RWPE2 (cell line): Measurements from ENCODE around the gene DENND1A.

ENCODE experiments used
- ATAC-seq: fragments of 200-7000 bp; cut with Tn5 transposase; 3 replicates; pipeline ENCODE4 v1.9.1; 2021; ENCODE audit warnings: low read depth
- DNase-seq: peaks from one replicate; pipeline ENCODE4 v3.0.0-alpha.2; 2020; ENCODE audit warnings: low spot score
- H3K27ac ChIP-seq: fragments of 450-650 bp; 2 replicates; pipeline ENCODE4 v1.5.1; 2017; ENCODE audit warnings: mild to moderate bottlenecking; ENCODE audit not compliant: poor library complexity, severe bottlenecking
- H3K27me3 ChIP-seq: fragments of 250-450 bp; sonication (Bioruptor Pico); 2 replicates; pipeline ENCODE4 v1.5.1; 2021; ENCODE audit warnings: mild to moderate bottlenecking, moderate library complexity; ENCODE audit not compliant: insufficient read depth, poor library complexity, severe bottlenecking
- H3K36me3 ChIP-seq: fragments of 250-450 bp; sonication (Bioruptor Pico); 2 replicates; pipeline ENCODE4 v1.5.1; 2020; ENCODE audit warnings: low read depth, mild to moderate bottlenecking, moderate library complexity
- H3K4me1 ChIP-seq: fragments of 250-450 bp; sonication (Bioruptor Pico); 2 replicates; pipeline ENCODE4 v1.5.1; 2021; ENCODE audit warnings: mild to moderate bottlenecking, moderate library complexity; ENCODE audit not compliant: insufficient read depth, poor library complexity, severe bottlenecking
- H3K4me3 ChIP-seq: fragments of 250-450 bp; sonication (Bioruptor Pico); 2 replicates; pipeline ENCODE4 v1.5.1; 2021; ENCODE audit warnings: mild to moderate bottlenecking, moderate library complexity; ENCODE audit not compliant: severe bottlenecking
- H3K9me3 ChIP-seq: fragments of 250-450 bp; sonication (Bioruptor Pico); 2 replicates; pipeline ENCODE4 v1.5.1; 2021; ENCODE audit warnings: mild to moderate bottlenecking, moderate library complexity; ENCODE audit not compliant: severe bottlenecking
- TF ChIP-seq, protein P1 (sequence below): fragments of 450-650 bp; IDR thresholded peaks from one replicate; pipeline ENCODE4 v1.5.1; 2017; ENCODE audit warnings: mild to moderate bottlenecking, moderate library complexity; ENCODE audit not compliant: poor library complexity, severe bottlenecking

DENND1A gene

DNA sequence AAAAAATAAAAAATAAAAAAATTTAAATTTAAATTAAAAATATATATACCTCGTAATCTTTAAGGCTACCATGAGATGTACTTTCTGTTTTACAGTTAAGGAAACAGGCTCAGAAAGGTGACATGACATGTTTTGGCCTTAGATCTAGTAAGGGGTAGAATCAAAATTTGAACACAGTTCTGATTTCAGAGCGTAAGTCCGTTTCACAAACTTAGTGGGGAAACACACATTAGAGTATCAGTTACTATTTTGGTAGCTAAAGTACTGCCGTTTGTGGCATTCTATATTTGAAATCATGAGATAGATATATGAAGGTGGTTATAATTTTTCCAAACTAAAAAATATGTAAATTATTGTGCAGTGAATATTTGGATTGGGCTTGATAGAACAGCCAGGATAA lies 186.2 kb downstream of the DENND1A start:
- Histone ChIP-seq H3K27ac (no peak overlapping the region), H3K4me3 (no peak overlapping the region), H3K9me3 (no peaks in the 10 kb centered on the region), H3K4me1 (no peaks in the 10 kb centered on the region), H3K36me3 (no peaks in the 10 kb centered on the region), H3K27me3 (no peaks in the 10 kb centered on the region)
- DNase-seq = no peak
- ATAC-seq = no peak
- TF ChIP-seq, protein P1, sequence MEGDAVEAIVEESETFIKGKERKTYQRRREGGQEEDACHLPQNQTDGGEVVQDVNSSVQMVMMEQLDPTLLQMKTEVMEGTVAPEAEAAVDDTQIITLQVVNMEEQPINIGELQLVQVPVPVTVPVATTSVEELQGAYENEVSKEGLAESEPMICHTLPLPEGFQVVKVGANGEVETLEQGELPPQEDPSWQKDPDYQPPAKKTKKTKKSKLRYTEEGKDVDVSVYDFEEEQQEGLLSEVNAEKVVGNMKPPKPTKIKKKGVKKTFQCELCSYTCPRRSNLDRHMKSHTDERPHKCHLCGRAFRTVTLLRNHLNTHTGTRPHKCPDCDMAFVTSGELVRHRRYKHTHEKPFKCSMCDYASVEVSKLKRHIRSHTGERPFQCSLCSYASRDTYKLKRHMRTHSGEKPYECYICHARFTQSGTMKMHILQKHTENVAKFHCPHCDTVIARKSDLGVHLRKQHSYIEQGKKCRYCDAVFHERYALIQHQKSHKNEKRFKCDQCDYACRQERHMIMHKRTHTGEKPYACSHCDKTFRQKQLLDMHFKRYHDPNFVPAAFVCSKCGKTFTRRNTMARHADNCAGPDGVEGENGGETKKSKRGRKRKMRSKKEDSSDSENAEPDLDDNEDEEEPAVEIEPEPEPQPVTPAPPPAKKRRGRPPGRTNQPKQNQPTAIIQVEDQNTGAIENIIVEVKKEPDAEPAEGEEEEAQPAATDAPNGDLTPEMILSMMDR = no peak

DNA sequence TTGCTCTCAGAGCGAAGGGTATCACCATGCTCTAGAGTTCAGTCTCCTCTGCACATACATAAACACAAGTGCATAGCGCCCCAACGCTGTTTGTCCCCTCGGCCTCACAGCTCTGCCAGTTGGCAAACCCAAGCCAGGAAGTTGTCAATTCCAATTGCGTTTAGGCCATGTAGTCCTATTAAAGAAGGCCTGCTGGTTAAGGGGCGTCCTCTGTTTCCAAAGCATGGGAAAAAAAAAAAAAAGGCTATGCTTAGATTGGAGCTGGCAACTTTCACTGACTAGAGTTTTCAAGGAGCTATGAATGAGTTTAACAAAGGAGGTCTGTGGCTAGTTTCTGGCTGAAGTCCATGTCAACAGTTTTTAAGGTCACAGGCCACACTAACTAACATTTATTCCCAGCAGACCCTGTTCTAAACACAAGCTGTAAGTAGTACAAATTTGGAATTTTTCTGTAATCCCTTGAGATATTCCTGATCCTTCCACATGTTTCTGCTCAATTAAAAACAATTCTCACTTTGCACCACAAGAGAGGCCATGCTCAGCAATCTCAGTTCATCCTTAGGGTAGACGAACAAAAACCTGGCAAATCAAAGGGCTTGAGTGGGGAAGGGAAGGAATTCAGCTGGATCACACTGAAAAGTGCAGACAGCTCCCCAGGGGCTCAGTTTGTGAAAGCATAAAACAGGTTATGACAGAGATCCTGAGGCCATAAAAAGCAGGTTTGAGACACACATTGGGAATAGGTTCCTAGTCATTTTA lies 187.7 kb downstream of the DENND1A start:
- Histone ChIP-seq H3K4me3 (no peak overlapping the region), H3K4me1 (no peaks in the 10 kb centered on the region), H3K27me3 (no peaks in the 10 kb centered on the region), H3K36me3 (no peaks in the 10 kb centered on the region), H3K9me3 (no peaks in the 10 kb centered on the region), H3K27ac (no peak overlapping the region)
- DNase-seq = no peak
- ATAC-seq = no peak
- TF ChIP-seq, protein P1 = no peak

DNA sequence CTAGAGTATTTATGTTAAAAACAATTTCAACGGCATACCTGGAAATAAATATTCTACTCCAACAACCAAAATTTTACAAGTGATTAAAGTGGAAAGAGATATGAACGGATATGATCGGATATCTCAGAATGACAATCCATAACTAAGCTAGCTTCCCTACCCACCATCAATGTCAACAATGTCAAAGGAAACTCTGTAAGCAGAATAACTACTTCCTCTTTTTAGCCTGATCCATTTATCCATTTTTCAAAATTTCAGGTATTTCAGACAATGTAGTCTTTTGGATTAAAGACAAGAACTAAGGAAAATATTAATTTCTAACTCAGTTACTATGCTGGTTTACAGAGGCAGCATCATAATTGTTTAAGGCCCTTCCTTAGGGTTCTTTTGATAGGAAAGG lies 188.7 kb downstream of the DENND1A start:
- DNase-seq (no peak), ATAC-seq (no peak)
- H3K27me3 ChIP-seq = no peaks in the 10 kb centered on the region
- no peaks in the 10 kb centered on the region for H3K36me3 ChIP-seq
- H3K4me1 ChIP-seq = no peaks in the 10 kb centered on the region
- H3K9me3 ChIP-seq = no peaks in the 10 kb centered on the region
- TF ChIP-seq, protein P1 = no peak
- H3K4me3 ChIP-seq = no peak overlapping the region
- no peak overlapping the region for H3K27ac ChIP-seq

DNA sequence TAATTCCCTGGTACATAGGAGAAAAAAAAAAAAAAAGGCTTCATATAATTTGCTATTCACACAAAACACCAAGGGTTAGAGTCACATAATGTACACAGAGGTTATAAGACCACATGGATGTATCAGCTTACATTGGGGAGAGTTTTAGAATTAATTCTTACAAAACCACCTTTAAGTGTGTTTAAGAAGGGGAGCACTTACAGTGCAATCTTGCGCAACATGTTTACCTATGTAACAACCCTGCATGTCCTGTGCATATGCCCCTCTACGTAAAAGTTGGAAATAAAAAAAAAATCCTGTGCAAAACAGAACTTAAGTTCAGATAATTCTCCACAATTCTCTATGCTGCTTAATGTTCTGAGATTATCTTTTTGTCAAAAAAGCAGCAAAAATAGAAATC lies 190.0 kb downstream of the DENND1A start:
- no peak overlapping the region for H3K4me3 ChIP-seq
- no peak overlapping the region for H3K27ac ChIP-seq
- no peaks in the 10 kb centered on the region for H3K27me3 ChIP-seq
- H3K9me3 ChIP-seq = no peaks in the 10 kb centered on the region
- H3K36me3 ChIP-seq = no peaks in the 10 kb centered on the region
- no peak for DNase-seq
- no peaks in the 10 kb centered on the region for H3K4me1 ChIP-seq
- ATAC-seq = no peak
- TF ChIP-seq, protein P1 = no peak

DNA sequence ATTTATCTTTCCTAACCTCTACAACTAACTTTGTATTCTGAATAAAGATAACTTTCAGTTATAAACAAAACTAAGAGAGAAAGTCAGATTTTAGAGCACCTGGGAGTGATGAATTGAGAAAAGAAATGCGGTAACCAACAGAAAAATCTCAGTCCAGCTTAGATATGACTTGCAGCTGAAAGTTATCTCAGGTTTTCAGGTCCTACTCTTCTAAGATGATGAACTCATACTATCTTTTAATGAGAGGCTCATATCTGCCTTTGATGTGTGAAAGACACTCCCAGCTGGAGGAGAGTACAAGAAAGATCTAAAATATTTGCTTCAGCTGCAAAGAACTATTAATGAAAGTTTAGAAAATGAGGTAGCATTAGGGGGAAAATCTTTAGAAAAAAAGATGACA lies 190.5 kb downstream of the DENND1A start:
- DNase-seq = no peak
- TF ChIP-seq, protein P1 = no peak
- H3K9me3 ChIP-seq = no peaks in the 10 kb centered on the region

More for the DNA sequence above, 190.5 kb downstream of the DENND1A start:
- Histone ChIP-seq H3K4me1 (no peaks in the 10 kb centered on the region), H3K4me3 (no peak overlapping the region), H3K27ac (no peak overlapping the region), H3K27me3 (no peaks in the 10 kb centered on the region), H3K36me3 (no peaks in the 10 kb centered on the region)
- ATAC-seq = no peak
